H1 (cell line): Measurements from ENCODE around the gene GAS2L1. TPM values are rescaled to one million over a fixed set of nuclear protein-coding genes. Genes with fewer than 3 reads are reported as not detected.

Experiments used
- CBX5 ChIP-seq: fragments of 300-800, 300-1000 bp; sonication (generic); IDR thresholded peaks from 2 replicates; pipeline ENCODE4 v1.7.1; 2016; ENCODE audit warnings: antibody characterized with exemption, low read length, low read depth
- CHD1 ChIP-seq: IDR thresholded peaks from 2 replicates; pipeline ENCODE4 v1.6.1; 2012; ENCODE audit warnings: low read depth, low read length, improper control_type of control experiment
- CREB1 ChIP-seq: IDR thresholded peaks from 2 replicates; pipeline ENCODE4 v1.6.1; 2012; ENCODE audit warnings: inconsistent platforms
- POLR2A ChIP-seq, 2 experiments: IDR thresholded peaks; 1 replicate in 1 of 2; 2 replicates in 1 of 2; pipeline ENCODE4 v1.6.1; 2011; ENCODE audit warnings: low read depth in 2 of 2, low read length in 2 of 2, mild to moderate bottlenecking in 2 of 2; ENCODE audit errors: control extremely low read depth in 1 of 2
- POLR2AphosphoS5 ChIP-seq: IDR thresholded peaks from 2 replicates; pipeline ENCODE4 v1.6.1; 2011; ENCODE audit warnings: low read depth, low read length
- POU5F1 ChIP-seq: IDR thresholded peaks from 2 replicates; pipeline ENCODE4 v1.6.1; 2011; ENCODE audit warnings: low read depth, mild to moderate bottlenecking, low read length, moderate library complexity
- RXRA ChIP-seq: IDR thresholded peaks from 2 replicates; pipeline ENCODE4 v1.6.1; 2011; ENCODE audit warnings: low read depth, mild to moderate bottlenecking, low read length, moderate library complexity; ENCODE audit not compliant: insufficient read depth
- TCF12 ChIP-seq: IDR thresholded peaks from 2 replicates; pipeline ENCODE4 v1.6.1; 2011; ENCODE audit warnings: low read depth, mild to moderate bottlenecking, low read length
- polyA plus RNA-seq, 7 experiments: library from polyadenylated mRNA; depleted of rRNA in 3 of 7; stranded (reverse) in 5 of 7; unstranded in 2 of 7; fragments of >200 nt in 5 of 7; fragments of 200-250 nt in 2 of 7; gene quantifications; 1 replicate in 5 of 7; 2 replicates in 1 of 7; 4 replicates in 1 of 7; pipeline versions ENCODE4 v1.2.1 to v1.2.3, GENCODE V29; 2011 to 2013; ENCODE audit warnings: missing spikeins in 2 of 7, mixed read lengths in 2 of 7
- total RNA-seq: library from RNA; stranded (reverse); fragmentation: NEBNext Ultra II Directional; extraction: Animal tissue kit (Norgen Biotek cat#: 25700); gene quantifications from 2 replicates; pipeline ENCODE4 v1.2.1, GENCODE V29; 2021

GAS2L1 gene
- total and polyA plus RNA-seq, 2 of the 8 experiments (the other 6 are each of a cell fraction or from before 2014, with no cell fraction given): 3.6 to 10.1 TPM

DNA sequence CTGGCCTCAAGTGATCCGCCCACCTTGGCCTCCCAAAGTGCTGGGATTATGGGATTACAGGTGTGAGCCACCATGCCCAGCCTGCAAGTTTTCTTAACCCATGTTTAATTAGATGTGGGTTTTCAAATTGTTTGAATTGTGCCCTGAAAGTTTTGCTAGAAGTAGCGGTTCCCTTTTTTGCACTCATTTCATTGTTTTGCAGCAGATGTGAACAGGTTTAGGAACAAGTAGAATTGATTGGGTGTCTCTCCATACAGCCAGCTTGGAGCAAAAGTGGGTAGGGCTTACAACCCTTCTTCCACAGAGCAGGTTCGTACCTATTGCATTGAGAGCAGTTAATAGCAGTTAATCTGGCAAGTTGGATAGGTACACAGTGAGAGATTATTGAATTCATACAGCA lies 22.3 kb upstream of the GAS2L1 start (continued):
- no peak for TF ChIP-seq CHD1
- no peak for TF ChIP-seq CREB1
- TF ChIP-seq CBX5: no peak
- no peak for TF ChIP-seq POLR2A (IDR thresholded peaks at IDR 0.05; ENCODE audit: control extremely low read depth in 1 of 2, low read depth in 2 of 2, low read length in 2 of 2)
- no peak for TF ChIP-seq POU5F1
- no peak for TF ChIP-seq TCF12
- no peak for TF ChIP-seq RXRA
- no peak for TF ChIP-seq POLR2AphosphoS5
